Esophagus squamous epithelium (tissue), 5 donors: ENCODE data around the gene MAB21L4. TPM values are rescaled to one million over a fixed set of nuclear protein-coding genes. Genes with fewer than 3 reads are reported as not detected.

Experiments used
- DNase-seq: peaks from one replicate; lab custom pipeline; 2025; lab: John Stamatoyannopoulos, UW
- H3K27ac ChIP-seq, 4 donors: fragments of 200-600 bp; sonication (generic); one replicate each; pipeline ENCODE4 v1.5.1; 2016 to 2019; ENCODE audit warnings: mild to moderate bottlenecking in 1 of 4
- H3K27me3 ChIP-seq, 4 donors: fragments of 200-600 bp; sonication (generic); 1 replicate in 3 of 4; 2 replicates in 1 of 4; pipeline versions ENCODE4 v1.5.1 to v1.6.0; 2017 to 2021; ENCODE audit warnings: antibody characterized with exemption in 1 of 4
- H3K36me3 ChIP-seq, 3 donors: fragments of 200-600 bp; sonication (generic); one replicate each; pipeline ENCODE4 v1.5.1; 2016 to 2019
- H3K4me1 ChIP-seq, 3 donors: fragments of 200-600 bp; sonication (generic); one replicate each; pipeline ENCODE4 v1.5.1; 2017 to 2019
- H3K4me3 ChIP-seq, 4 donors: fragments of 200-600 bp; sonication (generic); 1 replicate in 3 of 4; 2 replicates in 1 of 4; pipeline ENCODE4 v1.5.1; 2016 to 2019; ENCODE audit warnings: mild to moderate bottlenecking in 2 of 4, moderate library complexity in 1 of 4
- H3K9me3 ChIP-seq, 3 donors: fragments of 200-600 bp; sonication (generic); one replicate each; pipeline ENCODE4 v1.5.1; 2016 to 2019
- CTCF ChIP-seq, 6 experiments: fragments of 450-650 bp in 4 of 6; fragments of 200-600 bp in 2 of 6; sonication (generic) in 2 of 6; IDR thresholded peaks; one replicate each; pipeline ENCODE4 v1.5.1; 2016 to 2019; ENCODE audit warnings: antibody characterized with exemption in 6 of 6, mild to moderate bottlenecking in 4 of 6, moderate library complexity in 4 of 6
- POLR2A ChIP-seq, 4 donors: fragments of 450-650 bp; IDR thresholded peaks; one replicate each; pipeline ENCODE4 v1.6.1; 2017; ENCODE audit warnings: antibody characterized with exemption in 4 of 4, mild to moderate bottlenecking in 4 of 4, moderate library complexity in 3 of 4
- WGBS, 2 donors: methylation state at CpG; one replicate each; pipeline ENCODE4 v1.1.5; 2018; 5-methylcytosine and 5-hydroxymethylcytosine counted together
- intact Hi-C: fragments of 100-400 bp; cut with DNase I; formaldehyde crosslinking; loops from one replicate; pipeline ENCODE4 v1.15.0; 2022
- total RNA-seq, 4 donors: library from RNA; depleted of rRNA; stranded (reverse); fragments of >200 nt; gene quantifications; one replicate each; pipeline ENCODE4 v1.1.0, GENCODE V29; 2016
- donor health status: DM: yes; HTN: yes; CAD: no.

MAB21L4 gene
- total RNA-seq, 4 donors from 2014 or later = 105 to 440 (median 163) TPM

DNA sequence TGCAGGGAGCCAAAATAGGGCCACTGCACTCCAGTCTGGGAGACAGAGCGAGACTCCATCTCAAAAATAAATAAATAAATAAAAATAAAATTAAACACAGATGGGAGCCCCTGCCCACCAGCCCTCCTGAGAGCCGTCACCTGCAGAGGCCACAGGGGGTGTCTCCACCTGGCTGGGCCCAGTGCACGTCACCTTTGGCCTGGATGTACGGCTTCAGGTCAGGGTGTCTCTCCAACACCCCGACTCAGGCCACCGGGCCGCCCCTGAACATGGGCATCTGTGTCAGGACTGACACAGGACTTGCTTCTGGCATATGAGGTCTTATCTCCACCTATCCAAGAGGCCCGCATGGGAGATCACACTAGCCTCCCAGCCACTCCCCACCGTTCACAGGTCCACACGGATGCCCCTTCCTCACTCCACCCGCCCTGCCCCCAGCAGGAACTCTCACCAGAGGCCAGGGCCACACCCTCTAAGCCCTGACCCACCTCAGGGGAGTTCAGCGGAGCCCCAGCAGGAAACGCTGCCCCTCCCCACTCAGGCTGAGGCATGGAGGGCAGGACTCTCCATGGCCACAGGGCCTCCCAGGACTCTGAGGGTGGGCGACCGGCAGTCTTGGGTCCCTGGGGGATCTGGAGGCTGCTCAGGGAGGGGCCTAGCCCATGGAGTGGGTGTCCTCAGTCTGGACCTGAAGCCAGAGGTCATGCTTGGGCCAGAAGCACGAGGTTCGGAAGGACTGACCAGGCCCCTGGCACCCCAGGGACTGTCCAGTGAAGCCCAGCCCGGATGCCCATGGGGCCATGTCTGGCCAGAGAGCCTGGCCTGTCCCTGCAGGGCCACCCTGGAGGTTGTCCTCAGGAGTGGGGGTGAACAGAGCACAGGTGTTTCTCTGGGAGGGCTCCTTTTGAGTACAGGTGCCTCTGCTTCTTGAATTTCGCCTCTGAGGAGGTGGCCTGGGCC is 8.5 kb upstream of the MAB21L4 start:
- Histone ChIP-seq H3K36me3 (no peaks in the 10 kb centered on the region), H3K27ac (no peak overlapping the region), H3K9me3 (no peaks in the 10 kb centered on the region), H3K4me1 (peaks cover 0 to 31% (median under 1%) of the 10 kb centered on the region in 3 donors), H3K4me3 (no peak overlapping the region), H3K27me3 (peaks cover 0 to 25% (median 0%) of the 10 kb centered on the region in 4 donors)
- intact Hi-C loops = no loop called here
- no peak for DNase-seq
- TF ChIP-seq POLR2A (IDR thresholded peaks at IDR 0.05) (no peak), CTCF (IDR thresholded peaks at IDR 0.05) (no peak)
- 69 to 83% methylated on average over 6 to 7 of the region's 19 CpGs for WGBS, 2 donors

DNA sequence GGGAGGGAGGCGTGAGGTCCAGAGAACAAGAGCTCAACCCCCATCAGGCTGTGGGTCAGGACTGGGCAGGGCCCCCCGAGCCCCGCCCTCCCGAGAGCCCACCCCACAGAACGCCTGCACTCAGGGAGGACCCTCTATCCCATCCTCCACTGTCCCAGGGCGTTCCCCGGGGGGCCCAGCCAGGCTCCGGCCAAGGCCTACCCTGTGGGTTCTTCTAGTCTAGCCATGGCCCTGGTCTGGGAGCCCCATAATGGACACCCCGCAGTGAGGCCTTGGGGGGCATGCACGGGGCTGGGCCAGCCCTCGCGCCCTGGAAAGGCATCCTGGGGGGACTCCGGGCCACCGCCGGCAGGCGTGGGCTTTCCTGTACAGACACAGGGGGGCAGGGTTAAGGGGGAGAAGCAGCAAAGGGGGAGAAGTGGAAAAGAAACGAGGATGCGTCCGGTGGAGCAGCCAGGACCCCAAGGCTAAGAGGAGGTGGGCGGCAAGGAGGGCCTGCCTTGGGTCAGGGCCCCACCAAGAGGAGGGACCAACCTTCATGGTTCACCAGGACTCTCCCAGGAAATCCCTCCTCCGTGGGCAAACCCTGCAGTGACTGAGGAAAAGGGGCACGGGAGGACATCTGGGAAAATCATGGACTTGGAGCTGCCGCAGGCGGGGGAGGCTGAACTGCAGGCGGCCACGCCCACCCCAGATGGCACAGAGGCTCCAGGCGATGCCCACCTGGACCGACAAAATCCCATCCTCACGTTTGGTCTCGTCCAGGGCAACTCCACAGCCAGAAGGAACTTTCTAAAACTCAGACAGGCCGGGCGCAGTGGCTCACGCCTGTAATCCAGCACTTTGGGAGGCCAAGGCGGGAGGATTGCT is 7.5 kb upstream of the MAB21L4 start:
- 80 to 94% methylated on average over 4 to 7 of the region's 34 CpGs for WGBS, 2 donors
- intact Hi-C loops = no loop called here
- DNase-seq = no peak

DNA sequence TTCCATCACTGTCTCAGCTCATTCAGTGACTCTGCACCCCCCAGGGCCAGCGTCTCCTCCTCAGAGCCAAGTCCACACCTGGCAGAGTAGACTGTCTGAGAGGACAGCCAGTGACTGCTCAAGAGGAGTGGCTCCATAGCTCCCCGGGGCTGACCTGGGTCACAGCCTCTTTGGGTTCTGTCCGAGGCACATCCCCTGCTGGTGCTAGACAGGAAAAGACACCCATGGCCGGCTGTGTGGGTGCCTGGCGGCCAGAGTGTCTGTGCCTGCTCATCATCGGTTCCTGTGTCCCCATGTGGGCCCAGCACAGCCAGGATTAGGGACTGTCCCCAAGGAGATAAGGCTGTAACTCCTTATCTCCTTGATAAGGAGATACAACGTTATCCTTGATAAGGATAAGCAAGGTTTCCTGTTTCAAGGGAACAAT is 6.7 kb upstream of the MAB21L4 start:
- no peak for DNase-seq
- Histone ChIP-seq H3K27me3 (peaks cover 0 to 25% (median 0%) of the 10 kb centered on the region in 4 donors), H3K9me3 (no peaks in the 10 kb centered on the region), H3K36me3 (no peaks in the 10 kb centered on the region), H3K27ac (no peak overlapping the region), H3K4me1 (peaks cover 10 to 47% (median 20%) of the 10 kb centered on the region in 3 donors), H3K4me3 (no peak overlapping the region)
- TF ChIP-seq POLR2A (IDR thresholded peaks at IDR 0.05) = no peak
- no peak for TF ChIP-seq CTCF (IDR thresholded peaks at IDR 0.05)
- intact Hi-C loops = no loop called here
- WGBS, 2 donors = 57 to 66% methylated on average over 1 to 6 of the region's 7 CpGs

More for the DNA sequence above, 7.5 kb upstream of the MAB21L4 start:
- peaks cover 0 to 25% (median 0%) of the 10 kb centered on the region in 4 donors for H3K27me3 ChIP-seq
- peaks cover 3 to 39% (median 12%) of the 10 kb centered on the region in 3 donors for H3K4me1 ChIP-seq
- no peak overlapping the region for H3K27ac ChIP-seq
- TF ChIP-seq POLR2A (IDR thresholded peaks at IDR 0.05) (no peak), CTCF (IDR thresholded peaks at IDR 0.05) (no peak)
- no peaks in the 10 kb centered on the region for H3K36me3 ChIP-seq
- no peaks in the 10 kb centered on the region for H3K9me3 ChIP-seq
- no peak overlapping the region for H3K4me3 ChIP-seq

DNA sequence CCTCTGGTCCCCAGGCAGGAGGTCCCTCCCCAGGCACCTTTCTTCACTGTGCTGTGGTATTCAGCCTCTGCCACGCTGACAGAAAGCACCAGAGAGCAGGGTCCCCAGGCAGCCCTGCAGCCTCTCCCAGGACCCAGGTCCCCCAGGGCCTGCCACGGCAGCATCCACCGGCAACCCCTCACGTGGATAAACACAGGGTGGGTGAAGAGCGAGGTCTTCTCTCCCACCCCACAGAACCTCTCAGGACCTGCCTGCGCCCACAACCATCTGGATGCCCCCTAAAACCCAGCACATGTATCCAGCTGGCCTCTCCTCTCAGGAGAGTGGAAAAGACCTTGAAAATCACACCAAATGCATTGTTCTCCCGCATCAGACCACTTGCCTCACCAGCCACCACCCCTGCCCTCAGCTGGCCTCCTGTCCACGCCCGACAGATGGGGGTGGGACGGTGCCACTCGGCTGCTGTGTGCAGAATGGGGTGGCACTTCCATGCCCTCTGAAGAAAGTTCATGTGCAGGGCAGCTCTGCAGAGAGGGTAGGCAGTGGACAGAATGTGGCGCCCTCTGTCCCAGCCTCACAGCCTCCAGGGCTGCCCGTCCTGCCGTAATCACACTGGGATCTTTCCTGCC is 6.1 kb upstream of the MAB21L4 start:
- DNase-seq = no peak
- intact Hi-C loops = no loop called here
- Histone ChIP-seq H3K9me3 (no peaks in the 10 kb centered on the region), H3K27me3 (peaks cover 0 to 20% (median 0%) of the 10 kb centered on the region in 4 donors), H3K4me1 (peaks cover 15 to 49% (median 25%) of the 10 kb centered on the region in 3 donors), H3K4me3 (no peak overlapping the region), H3K27ac (no peak overlapping the region), H3K36me3 (no peaks in the 10 kb centered on the region)
- TF ChIP-seq CTCF (IDR thresholded peaks at IDR 0.05) = no peak
- TF ChIP-seq POLR2A (IDR thresholded peaks at IDR 0.05) = no peak
- 78 to 83% methylated on average over 1 to 3 of the region's 14 CpGs for WGBS, 2 donors
